ENCODE measurements around the gene TRMT44.

TRMT44 gene

GRCh38 chr4:8440492-8441311 is at the start of gene TRMT44, which contains the start of gene ACOX3:
Gene TRMT44, plus strand, starts transcription at chr4:8440777. Its CDS starts 46 bp downstream, at chr4:8440823.
Gene ACOX3, minus strand, starts transcription at chr4:8440723. Its CDS starts 24,202 bp downstream, at chr4:8416521.
- Mint-ChIP-seq H3K4me3 (peak within 1 kb of the TSS; percentile 97), H3K27ac (peak within 1 kb of the TSS; percentile 98), H3K9me3 (no peaks in the 10 kb centered on the region), H3K27me3 (no peaks in the 10 kb centered on the region), H3K4me1 (peaks cover 85% of the 10 kb centered on the region), H3K36me3 (peaks cover 4% of the 10 kb centered on the region)

DNA sequence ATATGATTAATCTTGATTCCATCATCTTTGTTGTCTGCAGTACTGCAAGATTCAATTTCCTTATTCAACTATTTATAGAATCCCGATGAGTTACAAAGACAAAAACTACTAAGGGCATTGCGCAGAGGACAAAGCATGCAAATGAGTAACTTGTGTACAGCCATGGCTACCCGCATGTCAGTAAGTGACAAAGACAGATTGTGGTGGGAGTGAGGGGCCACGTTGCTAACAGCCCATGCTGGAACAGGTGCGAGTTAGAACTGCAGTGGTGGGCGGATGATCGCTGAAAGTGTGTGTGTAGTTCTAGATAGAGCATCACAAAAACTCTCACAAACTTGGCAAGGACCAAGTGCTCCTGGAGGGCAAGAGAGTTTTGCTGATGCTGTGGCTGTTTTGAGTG is 49.5 kb upstream of the TRMT44 start:
- peaks cover 6% of the 10 kb centered on the region for H3K36me3 Mint-ChIP-seq

DNA sequence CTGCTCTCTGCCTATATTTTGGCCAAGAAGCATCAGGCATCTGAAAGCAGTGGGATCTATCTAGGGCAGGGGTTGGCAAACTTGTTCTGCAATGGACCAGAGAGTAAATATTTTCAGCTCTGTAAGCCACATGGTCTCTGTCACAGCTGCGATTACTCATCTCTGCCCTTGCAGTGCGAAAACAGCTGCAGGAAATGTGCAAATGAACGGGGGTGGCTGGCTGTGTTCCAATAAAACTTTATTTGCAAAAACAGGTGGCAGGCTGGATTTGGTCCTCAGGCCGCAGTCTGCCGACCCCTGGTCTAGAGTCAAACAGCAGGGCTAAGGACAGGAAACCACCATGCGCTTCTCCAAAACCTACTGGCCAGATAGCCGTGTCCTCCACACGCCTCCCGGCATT is 48.6 kb upstream of the TRMT44 start:
- no peaks in the 10 kb centered on the region for H3K4me1 Mint-ChIP-seq

More for the DNA sequence above, 49.5 kb upstream of the TRMT44 start:
- no peaks in the 10 kb centered on the region for H3K4me1 Mint-ChIP-seq
- H3K27me3 Mint-ChIP-seq: no peaks in the 10 kb centered on the region
- H3K27ac Mint-ChIP-seq: no peak overlapping the region
- H3K9me3 Mint-ChIP-seq: no peaks in the 10 kb centered on the region
- H3K4me3 Mint-ChIP-seq: no peak overlapping the region

GRCh38 chr4:8392591-8393190 is 47.9 kb upstream of the TRMT44 start:
- H3K36me3 Mint-ChIP-seq: peaks cover 6% of the 10 kb centered on the region
- H3K27ac Mint-ChIP-seq: no peak overlapping the region
- no peaks in the 10 kb centered on the region for H3K9me3 Mint-ChIP-seq
- no peaks in the 10 kb centered on the region for H3K27me3 Mint-ChIP-seq
- H3K4me3 Mint-ChIP-seq: no peak overlapping the region
- no peaks in the 10 kb centered on the region for H3K4me1 Mint-ChIP-seq

More for the DNA sequence above, 48.6 kb upstream of the TRMT44 start:
- Mint-ChIP-seq H3K4me3 (no peak overlapping the region), H3K27ac (no peak overlapping the region), H3K36me3 (peaks cover 6% of the 10 kb centered on the region), H3K27me3 (no peaks in the 10 kb centered on the region), H3K9me3 (no peaks in the 10 kb centered on the region)

- Mint-ChIP-seq H3K4me1 (no peaks in the 10 kb centered on the region), H3K4me3 (no peak overlapping the region), H3K27ac (no peak overlapping the region), H3K9me3 (no peaks in the 10 kb centered on the region), H3K36me3 (peaks cover 4% of the 10 kb centered on the region), H3K27me3 (no peaks in the 10 kb centered on the region)
Observed at GRCh38 chr4:8393593-8394038, 47.0 kb upstream of the TRMT44 start.

GRCh38 chr4:8394061-8394519 is 46.5 kb upstream of the TRMT44 start:
- H3K36me3 Mint-ChIP-seq: peaks cover 4% of the 10 kb centered on the region
- H3K27me3 Mint-ChIP-seq: no peaks in the 10 kb centered on the region
- no peak overlapping the region for H3K4me3 Mint-ChIP-seq
- no peak overlapping the region for H3K27ac Mint-ChIP-seq
- H3K4me1 Mint-ChIP-seq: no peaks in the 10 kb centered on the region
- no peaks in the 10 kb centered on the region for H3K9me3 Mint-ChIP-seq

DNA sequence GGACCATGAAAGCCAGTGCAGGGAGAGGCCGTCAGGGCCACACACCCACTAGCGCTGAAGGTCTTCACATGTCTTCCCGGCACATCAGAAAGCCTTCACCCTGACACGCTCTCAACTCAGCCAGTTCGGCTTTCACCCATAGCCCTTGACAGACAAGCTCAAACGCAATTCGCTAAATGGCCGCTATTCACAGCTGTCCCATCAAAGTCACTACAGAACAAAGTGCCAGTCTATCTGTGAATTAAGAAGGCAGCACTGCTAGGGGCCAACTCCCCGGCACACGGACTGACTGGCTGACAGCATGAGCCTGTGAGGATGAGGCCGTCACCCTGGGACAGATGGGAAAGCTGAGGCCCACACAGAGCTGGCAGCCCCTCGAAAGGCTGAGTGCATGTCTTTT is 45.8 kb upstream of the TRMT44 start:
- Mint-ChIP-seq H3K4me1 (no peaks in the 10 kb centered on the region), H3K36me3 (peaks cover 4% of the 10 kb centered on the region), H3K4me3 (no peak overlapping the region), H3K27ac (no peak overlapping the region), H3K27me3 (no peaks in the 10 kb centered on the region), H3K9me3 (no peaks in the 10 kb centered on the region)

GRCh38 chr4:8395504-8396296 is 44.9 kb upstream of the TRMT44 start:
- H3K27ac Mint-ChIP-seq: no peak overlapping the region
- H3K36me3 Mint-ChIP-seq: peaks cover 4% of the 10 kb centered on the region
- no peaks in the 10 kb centered on the region for H3K27me3 Mint-ChIP-seq
- H3K4me3 Mint-ChIP-seq: no peak overlapping the region
- H3K9me3 Mint-ChIP-seq: no peaks in the 10 kb centered on the region
- no peaks in the 10 kb centered on the region for H3K4me1 Mint-ChIP-seq

DNA sequence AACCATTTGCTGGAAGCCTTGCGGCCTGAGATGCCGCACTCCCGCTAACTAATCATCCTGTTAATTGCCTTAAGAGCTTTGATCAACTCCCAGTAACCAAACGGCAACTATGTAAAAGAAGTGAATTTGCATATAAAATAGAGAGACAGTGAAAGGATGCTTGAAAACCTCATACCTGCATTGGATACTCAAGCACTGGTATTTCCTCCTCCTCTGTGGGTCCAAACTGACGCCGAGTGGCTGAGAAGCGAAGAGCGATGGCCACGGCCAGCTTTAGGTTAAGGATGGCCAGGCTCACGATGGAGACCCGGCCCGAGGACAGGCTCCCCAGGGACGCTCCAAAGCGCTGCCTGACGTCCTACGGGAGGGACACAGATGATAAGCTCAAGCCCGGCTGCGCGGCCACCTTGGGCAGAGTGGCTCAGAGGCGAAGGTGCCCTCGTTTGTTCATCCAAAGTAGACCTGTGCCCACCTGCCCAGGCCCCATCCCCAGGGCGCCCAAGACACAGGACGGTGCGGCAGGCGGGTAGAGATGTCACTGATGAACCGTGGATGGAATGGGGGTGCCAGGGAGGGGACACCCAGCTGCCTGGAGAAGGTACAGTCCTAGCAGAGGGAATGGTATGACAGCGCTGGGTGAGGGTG is 43.7 kb upstream of the TRMT44 start:
- Mint-ChIP-seq H3K27ac (no peak overlapping the region), H3K9me3 (no peaks in the 10 kb centered on the region), H3K27me3 (no peaks in the 10 kb centered on the region), H3K36me3 (peaks cover 2% of the 10 kb centered on the region), H3K4me1 (no peaks in the 10 kb centered on the region), H3K4me3 (no peak overlapping the region)

DNA sequence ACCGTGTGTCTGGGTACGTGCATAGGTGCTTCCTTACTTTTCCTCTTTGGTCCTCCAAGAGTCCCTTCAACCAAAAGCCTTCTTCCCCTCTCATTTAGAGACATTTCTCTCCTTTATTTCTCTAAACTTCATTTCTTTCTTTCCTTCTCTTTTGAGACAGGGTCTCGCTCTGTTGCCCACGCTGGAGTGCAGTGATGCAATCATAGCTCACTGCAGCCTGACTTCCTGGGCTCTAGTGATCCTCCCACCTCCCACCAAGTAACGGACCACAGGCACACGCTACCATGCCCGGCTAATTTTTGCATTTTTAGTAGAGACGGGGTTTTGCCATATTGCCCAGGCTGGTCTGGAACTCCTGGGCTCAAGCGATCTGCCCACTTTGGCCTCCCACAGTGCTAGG is 42.2 kb upstream of the TRMT44 start:
- peaks cover 2% of the 10 kb centered on the region for H3K36me3 Mint-ChIP-seq
- H3K4me3 Mint-ChIP-seq: no peak overlapping the region
- no peaks in the 10 kb centered on the region for H3K27me3 Mint-ChIP-seq
- H3K4me1 Mint-ChIP-seq: no peaks in the 10 kb centered on the region
- no peak overlapping the region for H3K27ac Mint-ChIP-seq
- no peaks in the 10 kb centered on the region for H3K9me3 Mint-ChIP-seq

DNA sequence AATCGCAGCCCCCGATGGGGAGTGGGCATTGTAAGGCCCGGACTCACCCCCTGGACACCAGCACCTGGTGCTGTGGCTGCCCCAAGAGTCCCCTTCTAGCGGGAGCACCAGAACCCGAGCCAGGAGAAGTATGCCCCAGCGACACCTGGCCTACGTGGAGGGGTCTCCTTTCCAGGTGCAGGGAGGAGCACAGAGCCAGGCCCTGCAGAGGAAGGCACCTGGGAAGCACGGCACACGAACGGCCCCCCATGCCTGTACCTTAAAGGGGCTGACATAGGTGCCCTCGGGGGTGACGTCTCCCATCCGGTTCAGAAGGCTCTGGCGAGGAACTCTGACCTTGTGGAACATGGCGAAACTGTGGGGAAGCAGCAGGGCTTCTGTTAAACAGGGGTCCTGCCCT is 41.3 kb upstream of the TRMT44 start:
- H3K9me3 Mint-ChIP-seq: no peaks in the 10 kb centered on the region
- no peak overlapping the region for H3K27ac Mint-ChIP-seq
- H3K4me3 Mint-ChIP-seq: no peak overlapping the region
- H3K36me3 Mint-ChIP-seq: peaks cover 2% of the 10 kb centered on the region
- H3K4me1 Mint-ChIP-seq: no peaks in the 10 kb centered on the region
- H3K27me3 Mint-ChIP-seq: no peaks in the 10 kb centered on the region

DNA sequence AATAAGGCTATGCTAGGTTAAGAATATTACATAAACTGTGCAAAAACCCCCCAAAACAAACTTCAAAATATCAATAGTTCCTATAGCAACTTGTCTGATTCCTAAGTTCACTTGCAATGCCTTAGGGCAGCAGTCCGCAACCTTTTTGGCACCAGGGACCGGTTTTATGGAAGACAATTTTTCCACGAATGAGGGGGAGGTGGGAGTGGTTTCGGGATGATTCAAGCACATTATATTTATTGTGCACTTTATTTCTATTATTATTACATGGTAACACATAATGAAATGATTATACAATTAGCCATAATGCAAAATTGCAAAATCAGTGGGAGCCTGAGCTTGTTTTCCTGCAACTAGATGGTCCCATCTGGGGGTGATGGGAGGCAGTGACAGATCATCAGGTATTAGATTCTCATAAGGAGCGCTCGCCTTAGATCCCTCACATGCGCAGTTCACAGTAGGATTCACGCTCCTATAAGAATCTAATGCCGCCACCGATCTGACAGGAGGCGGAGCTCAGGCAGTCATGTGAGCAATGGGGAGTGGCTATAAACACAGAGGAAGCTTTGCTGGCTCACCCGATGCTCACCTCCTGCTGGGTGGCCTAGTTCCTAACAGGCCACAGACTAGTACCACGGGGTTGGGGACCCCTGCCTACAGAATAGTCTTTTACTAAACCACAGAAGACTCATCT is 39.8 kb upstream of the TRMT44 start:
- no peak overlapping the region for H3K27ac Mint-ChIP-seq
- H3K9me3 Mint-ChIP-seq: no peaks in the 10 kb centered on the region
- H3K36me3 Mint-ChIP-seq: peaks cover 2% of the 10 kb centered on the region
- H3K4me1 Mint-ChIP-seq: no peaks in the 10 kb centered on the region
- no peak overlapping the region for H3K4me3 Mint-ChIP-seq
- H3K27me3 Mint-ChIP-seq: no peaks in the 10 kb centered on the region

- Mint-ChIP-seq H3K27ac (no peak overlapping the region), H3K27me3 (no peaks in the 10 kb centered on the region), H3K36me3 (no peaks in the 10 kb centered on the region), H3K9me3 (no peaks in the 10 kb centered on the region), H3K4me3 (no peak overlapping the region), H3K4me1 (no peaks in the 10 kb centered on the region)
Observed at GRCh38 chr4:8401665-8402064, 38.9 kb upstream of the TRMT44 start.

DNA sequence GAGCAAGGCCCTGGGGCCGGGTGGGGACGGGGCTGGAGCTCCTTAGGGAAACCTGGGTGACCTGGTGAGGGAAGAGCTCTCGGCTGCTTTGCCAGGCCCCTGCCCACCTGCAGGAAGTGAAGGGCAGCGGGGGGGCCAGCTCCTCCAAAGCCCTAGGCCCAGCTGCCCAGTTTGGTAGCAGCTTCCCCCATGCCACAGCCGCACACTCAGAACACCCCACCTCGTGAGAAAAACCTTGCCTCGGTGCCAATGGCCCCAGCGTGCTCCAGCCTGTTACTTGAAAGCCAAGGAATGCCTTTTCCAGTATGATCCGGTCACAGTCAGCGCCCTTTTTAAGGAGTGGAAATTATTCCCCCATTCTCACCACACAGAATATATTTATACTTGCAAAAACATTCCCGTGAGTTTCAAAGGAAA is 38.4 kb upstream of the TRMT44 start:
- Mint-ChIP-seq H3K9me3 (no peaks in the 10 kb centered on the region), H3K27me3 (no peaks in the 10 kb centered on the region), H3K27ac (no peak overlapping the region), H3K4me1 (no peaks in the 10 kb centered on the region), H3K4me3 (no peak overlapping the region), H3K36me3 (no peaks in the 10 kb centered on the region)

- Mint-ChIP-seq H3K4me1 (no peaks in the 10 kb centered on the region), H3K4me3 (no peak overlapping the region), H3K9me3 (no peaks in the 10 kb centered on the region), H3K36me3 (no peaks in the 10 kb centered on the region), H3K27ac (no peak overlapping the region), H3K27me3 (no peaks in the 10 kb centered on the region)
Observed at GRCh38 chr4:8402640-8403039, 37.9 kb upstream of the TRMT44 start.

All from activated naive CD4-positive, alpha-beta T cell treated with anti-CD3 and anti-CD28 coated beads, Interleukin-2, amount 50 U/mL, for 24 hours (primary cell).